Measurements from ENCODE around the gene EML1. TPM values are rescaled to one million over a fixed set of nuclear protein-coding genes. Genes with fewer than 3 reads are reported as not detected.
A peak's percentile ranks its signal among the peaks of the same experiment; 100 is the strongest.

Gene EML1
- total RNA-seq, 1 donor from 2014 or later: 17.9 TPM

DNA sequence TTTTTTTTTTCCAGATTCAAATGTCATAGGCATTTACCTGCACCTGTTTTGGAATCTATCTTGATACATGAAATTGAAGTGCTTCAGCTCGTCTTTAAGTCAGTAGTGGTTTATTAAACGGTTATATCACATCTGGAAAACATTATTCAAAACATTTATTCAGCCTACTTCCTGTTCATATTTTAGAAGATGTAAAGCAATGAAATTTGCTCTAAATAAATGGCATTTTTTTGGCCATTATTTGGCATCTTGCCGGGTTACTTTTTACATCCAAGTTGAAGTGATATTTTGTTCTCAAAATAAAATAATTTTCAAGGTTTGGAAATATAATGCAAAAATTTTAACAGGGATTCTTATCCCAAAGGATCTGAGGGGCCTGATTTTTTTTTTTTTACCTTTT, 103.1 kb downstream of the EML1 start:
- DNase-seq (ENCODE audit: low read depth in 2 of 2): no peak

DNA sequence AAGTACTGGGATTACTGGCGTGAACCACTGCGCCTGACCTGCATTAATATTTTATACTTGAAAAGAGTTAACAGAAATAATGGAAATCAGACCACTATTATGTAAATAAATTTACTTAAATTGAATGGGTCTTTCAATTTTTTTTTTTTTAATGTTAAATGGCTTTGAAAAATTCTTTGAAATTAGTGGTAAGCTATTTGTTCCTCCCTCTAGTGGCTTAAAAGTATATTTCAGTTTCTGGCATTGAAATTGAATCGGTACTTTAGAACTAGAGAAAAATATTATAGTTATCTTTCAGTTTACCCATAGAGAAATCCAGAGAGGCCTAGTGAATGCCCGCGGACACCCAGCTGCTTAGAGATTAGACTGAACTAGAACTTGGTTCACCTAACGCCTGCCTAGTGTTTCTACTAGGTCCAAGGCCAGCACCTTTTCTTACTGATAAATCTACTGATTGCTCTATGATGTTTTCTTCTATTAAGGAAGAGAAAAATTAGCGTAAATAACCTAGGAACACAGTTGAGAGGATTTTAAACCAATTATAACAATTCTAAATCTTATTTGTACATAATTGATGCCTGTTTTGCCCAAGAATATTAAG, 106.5 kb downstream of the EML1 start:
- DNase-seq (ENCODE audit: low read depth in 2 of 2): peak; percentile 39 to 51

DNA sequence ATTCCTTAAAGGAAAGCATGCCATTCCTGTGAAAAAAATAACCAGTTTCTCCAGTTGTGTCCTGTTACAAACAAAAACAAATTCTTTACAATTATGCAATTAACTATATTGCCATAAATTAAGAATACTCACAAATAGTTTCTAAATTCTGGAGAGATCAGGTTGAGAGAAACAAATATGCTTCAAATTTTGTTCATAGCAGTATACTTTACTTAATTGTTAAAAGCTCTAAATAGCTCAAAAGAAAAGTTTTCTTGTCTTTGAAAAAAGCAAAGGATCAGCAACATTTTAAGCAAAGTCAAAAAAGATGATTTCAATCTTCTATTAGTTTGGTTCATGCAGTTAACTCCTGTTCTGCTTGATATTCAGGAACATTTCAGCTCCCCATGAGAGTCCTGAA, 109.7 kb downstream of the EML1 start:
- no peak for DNase-seq (ENCODE audit: low read depth in 2 of 2)

DNA sequence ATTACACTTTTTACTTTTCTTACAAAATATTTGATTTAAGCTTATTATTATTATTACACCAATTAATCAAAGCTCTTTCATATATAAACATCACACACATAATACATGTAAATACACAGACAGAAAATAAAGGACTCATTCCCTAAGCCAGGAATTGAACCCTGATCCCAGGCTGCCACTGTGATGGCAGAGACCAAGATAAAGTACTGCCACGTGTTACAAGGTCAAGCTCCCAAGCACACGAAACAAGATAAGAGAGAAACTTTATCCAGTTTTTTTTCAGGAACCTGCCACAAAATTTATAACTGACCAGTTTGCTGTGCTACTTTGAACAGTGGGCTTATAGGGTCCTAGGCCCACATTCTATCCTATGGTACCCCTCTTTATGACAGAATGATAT, 111.3 kb downstream of the EML1 start:
- no peak for DNase-seq (ENCODE audit: low read depth in 2 of 2)

DNA sequence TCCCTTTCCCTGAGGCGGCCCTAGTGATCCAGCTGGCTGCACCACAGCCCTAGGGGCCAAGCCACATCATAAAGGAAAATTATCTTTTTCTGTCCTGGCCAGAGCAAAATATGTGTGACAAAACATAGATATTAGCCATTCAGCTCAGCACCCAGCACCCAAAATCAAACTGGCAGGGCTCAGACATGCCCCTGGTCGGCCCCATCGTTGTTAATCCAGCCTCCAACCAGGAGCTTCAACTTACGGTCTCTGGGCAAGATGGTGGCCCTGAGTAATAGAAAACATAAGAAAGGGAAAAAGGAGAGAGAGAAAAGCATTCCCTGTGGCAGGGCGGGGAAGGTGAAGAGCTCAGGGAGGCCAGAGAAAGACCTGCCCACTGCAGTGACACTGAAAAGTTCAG, 111.9 kb downstream of the EML1 start:
- no peak for DNase-seq (ENCODE audit: low read depth in 2 of 2)

DNA sequence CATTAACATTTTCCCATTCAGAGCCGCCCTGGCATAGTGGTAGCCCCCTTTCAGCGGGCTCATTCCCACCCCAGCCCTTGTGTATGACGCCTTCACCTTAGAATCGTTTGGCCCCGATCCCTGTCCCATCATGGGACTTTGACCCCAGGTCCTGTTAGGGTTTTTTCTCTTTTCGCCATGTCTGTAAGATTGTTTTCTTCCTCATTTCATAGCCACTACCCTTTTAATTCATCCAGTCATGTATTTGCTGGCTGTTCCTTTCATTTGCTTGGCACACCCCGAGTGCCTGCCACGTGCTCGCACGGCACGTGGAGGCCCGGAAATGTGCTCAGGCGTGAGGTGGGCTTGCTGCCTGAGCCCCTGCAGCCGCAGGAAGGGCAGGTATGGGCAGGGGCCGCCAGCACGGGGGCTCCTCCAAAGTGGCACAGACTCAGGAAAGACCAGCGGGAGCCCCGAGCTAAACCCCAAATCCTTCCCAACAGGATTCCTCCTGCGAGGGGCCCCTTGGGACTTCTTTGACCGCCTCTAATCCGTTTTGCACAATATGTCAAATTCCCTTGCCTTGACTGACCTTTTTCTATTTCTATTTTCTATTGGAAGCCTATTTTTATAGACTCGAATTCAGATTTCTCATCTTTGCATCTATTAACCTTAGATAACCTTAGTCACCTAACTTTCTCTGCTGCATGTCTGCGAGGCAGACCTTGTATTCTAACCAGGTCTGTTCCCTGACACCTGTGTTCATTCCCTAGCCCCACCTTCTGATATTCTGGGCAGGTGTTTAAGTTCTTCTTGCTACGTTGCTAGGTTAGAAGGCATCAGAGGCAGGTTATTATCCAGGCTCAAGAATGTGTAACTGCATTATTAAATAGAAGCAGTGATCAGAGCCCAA, 114.8 kb downstream of the EML1 start:
- no peak for DNase-seq (ENCODE audit: low read depth in 2 of 2)

DNA sequence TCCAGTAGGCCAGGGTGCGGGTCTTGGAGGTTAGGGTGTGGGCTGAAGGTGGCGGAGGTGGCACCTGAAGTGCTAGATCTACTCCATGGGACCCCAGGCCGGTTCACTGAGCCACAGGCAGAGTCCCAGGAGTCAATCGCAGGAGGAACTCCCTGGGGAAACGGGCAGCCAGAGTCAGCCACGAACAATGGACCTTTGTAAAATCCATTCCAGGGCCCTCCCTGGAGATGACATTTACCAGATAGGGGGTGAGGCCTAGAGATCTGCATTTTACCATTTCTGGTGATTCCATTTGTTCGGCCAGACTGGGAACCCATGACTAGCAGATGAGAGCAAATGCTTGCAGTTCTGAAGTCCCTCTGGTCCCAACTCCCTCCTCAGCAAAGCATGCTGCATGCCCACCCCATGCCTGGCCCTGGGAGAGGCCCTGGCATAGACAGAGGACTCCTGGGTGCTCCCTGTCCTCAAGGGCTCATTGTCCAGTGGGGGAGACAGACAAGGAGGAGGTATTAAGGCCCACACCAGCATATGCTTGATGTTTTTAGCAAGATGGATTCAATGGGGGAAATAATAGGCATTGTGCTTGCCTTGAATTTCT, 115.5 kb downstream of the EML1 start:
- no peak for DNase-seq (ENCODE audit: low read depth in 2 of 2)

DNA sequence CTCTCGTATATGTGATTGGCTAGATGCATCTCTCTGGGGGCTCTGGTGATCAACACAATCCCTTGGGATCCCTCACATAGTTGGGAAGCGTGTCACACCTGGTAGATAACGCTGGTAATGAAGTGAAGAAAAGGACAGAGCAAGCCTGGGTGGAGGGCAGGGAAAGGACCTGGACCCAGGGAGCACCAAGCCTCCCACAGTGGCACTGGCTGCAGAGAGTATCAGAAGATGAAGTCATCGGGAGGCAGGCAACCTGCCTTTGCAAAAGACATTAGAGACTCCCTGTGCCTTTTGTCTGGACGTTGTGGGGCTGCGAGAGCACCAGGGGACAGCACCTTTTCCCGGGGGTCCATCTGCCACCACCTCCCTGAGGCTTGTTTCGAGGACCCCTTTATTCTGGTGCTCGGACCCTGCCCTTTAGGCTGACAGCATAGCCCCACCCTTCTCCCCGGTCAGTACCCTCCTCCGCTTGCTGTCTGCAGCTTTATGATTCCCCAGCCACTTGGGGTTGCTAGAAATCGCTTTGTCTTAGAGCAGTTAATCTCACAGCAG, 116.4 kb downstream of the EML1 start:
- no peak for DNase-seq (ENCODE audit: low read depth in 2 of 2)

DNA sequence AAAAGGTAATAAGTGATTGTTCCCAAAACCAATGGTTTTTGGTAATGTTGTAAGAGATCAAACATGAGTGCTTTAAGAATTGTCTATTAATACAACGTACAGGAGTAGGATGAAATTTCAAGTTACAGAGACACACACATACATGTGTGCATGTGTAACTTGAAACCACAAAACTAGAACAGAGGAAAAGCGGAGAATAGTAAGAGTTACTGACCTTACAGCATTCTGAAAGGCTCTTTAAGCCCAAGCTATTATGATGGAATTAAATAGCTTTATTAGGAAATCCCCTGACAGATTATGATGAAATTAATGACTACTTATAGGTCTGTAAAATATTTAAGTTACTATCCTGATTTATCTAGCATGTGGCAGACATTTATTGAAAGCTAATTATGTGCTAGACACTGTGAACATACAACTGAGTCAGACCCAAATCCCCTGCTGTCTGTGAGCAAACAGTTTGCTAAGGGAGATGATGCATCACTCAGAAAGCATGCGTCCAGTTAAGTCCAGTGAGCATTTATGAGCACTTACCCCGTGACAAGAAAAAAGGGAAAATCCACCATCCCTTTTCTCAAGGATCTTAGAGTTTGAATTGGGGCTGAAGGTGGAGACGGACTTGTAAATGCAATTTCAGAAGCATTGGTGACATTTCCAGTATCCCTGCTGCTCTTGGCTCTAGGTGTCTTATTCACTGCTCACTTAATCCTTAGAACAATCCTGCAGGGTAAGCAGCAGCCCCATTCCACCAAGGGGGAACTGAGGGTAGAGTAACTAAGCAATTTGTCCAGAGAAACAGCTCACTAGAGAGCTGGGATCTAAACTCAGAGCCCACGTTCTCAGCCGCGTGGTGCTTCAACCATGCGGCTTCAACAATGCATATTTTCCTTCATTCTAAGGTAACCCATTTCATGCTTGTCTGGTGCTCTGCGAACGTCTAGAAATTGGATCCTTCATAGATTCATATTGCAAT, 117.4 kb downstream of the EML1 start:
- peak in 1 of 2 donors; percentile 36 for DNase-seq (ENCODE audit: low read depth in 2 of 2)

DNA sequence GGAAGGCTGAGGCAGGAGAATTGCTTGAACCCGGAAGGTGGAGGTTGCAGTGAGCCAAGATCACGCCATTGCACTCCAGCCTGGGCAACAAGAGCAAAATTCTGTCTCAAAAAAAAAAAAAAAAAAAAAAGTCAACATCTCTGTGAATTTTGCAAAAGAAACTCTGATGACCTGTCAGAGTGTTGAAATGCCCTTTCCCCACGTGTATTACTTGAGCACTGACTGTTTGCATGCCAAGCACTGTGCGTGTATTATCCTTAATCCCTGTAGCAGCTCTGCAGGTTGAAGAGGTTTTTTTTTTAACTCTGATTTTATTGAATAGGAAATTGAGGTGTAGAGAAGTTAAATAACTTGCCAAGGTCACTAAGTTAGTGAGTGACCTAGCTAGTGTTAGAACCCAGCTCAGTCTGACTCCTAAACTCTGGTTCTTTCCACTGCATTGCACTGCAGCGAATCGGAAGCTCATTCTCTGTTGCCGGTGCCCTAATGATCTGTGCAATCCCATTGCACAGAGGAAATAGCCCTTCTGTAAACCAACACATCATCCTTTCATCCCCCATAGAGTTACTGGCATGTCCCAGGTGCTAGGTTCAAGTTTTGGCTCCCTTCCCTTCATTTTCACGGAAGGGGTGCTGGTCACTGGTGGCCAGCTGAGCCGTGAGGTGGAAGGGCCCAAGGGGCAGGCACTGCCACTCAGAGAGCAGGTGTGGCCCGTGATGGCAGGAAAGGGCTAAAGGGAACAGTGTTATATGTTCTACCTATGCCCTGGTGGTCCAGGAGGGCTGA, 122.3 kb downstream of the EML1 start:
- no peak for DNase-seq (ENCODE audit: low read depth in 2 of 2)

DNA sequence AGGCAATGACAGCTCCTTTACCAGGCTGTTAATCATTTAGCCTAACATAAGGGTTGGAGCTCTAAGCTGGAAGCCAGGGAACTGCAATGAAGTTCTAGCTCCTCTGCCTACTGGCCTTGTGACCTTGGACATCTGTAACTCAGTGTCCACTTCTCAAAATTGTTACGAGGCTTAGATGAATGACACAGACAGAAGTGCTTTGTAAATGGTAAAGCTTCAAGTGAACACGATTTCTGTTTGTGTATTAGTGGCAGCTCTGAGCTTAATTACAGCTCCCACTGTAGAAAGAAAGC, 122.8 kb downstream of the EML1 start:
- no peak for DNase-seq (ENCODE audit: low read depth in 2 of 2)

DNA sequence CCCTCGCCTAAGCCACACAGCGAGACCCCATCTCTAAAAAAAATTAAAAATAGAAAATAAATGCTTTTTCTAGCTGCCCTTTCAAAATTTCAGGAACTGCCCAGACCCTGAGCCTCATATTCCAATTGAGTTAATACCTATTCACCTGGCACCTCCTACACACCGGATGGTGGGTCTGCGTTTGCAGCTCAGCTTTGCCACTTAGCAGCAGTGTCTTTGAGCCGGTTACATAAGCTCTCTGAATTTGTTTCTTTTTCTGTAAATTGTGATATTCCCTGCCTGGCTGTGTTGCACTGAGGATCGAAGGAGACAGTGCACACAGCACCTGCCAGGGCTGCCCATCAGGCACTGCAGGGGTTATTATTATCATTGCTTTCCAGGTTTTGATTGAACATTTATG, 125.6 kb downstream of the EML1 start:
- no peak for DNase-seq (ENCODE audit: low read depth in 2 of 2)

DNA sequence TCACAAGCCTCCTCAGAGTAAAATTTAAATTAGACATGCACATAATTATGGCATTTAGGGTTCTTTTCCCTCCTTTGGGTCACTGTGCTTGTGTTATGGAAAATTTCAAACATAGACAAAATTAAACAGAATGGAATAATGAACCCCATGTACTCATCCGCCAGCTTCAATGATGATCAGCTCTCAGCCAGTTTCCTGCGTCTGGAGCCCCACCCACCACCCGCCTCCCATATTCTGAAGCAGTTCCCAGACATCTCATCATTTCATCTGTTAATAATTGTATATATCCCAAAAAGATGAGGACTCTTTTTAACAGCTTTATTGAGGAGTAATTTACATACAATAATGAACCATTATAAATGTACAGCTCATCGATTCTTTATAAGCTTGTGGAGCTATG, 128.2 kb downstream of the EML1 start:
- DNase-seq (ENCODE audit: low read depth in 2 of 2): no peak

DNA sequence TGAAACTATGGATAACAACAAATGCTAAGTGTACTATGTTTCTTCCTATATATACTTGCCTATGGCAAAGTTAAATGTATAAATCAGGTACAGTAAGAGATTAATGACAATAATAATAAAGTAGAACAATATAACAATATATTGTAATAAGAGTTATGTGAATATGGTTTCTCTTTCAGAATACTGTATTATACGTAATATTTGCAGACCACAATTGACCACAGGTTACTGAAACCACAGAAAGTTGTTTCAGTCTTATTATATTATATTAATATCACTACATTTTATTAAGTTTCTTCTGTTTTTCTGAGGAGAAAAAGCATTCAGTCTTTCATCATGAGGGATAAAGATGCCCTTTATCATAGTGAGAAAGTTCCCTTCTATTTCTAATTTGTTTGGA, 131.2 kb downstream of the EML1 start:
- no peak for DNase-seq (ENCODE audit: low read depth in 2 of 2)

DNA sequence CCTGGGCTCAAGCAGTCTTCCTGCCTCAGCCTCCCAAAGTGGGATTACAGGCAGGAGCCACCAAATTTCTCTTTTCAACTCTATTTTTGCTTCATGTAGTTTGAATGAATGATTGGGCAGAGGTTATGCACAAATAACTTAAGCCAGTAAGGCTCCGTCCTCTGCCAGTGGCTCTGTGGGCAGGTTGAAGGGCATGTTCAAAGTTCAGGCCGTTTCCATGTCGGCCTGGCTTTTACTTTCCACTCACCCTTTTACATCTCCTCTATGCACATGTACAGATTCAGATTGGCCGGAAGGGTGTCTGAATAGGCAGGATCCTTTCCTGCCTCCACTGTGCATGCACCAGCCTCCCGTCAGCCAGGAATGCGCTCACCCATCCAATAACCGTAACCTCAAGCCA, 132.3 kb downstream of the EML1 start:
- DNase-seq (ENCODE audit: low read depth in 2 of 2): no peak

DNA sequence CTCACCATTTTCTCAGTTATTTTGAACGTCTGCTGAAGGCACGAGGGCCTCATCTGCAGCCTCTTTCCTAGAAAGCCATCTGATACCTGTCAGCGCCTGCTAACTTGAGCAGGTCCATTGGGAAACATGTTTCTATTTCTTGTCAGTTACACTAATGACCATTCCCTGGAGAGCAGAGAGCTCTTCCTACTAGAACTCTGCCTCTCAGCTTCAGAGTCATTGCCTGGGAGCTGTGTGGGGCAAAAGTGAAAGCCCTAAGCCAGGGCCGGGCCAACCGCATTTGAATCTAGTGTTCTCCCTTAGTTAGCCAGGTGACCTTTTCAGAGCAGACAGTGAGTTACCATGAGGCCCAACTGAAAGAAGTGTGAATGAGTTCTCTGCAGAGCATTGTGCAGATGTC, 135.8 kb downstream of the EML1 start:
- DNase-seq (ENCODE audit: low read depth in 2 of 2): no peak

DNA sequence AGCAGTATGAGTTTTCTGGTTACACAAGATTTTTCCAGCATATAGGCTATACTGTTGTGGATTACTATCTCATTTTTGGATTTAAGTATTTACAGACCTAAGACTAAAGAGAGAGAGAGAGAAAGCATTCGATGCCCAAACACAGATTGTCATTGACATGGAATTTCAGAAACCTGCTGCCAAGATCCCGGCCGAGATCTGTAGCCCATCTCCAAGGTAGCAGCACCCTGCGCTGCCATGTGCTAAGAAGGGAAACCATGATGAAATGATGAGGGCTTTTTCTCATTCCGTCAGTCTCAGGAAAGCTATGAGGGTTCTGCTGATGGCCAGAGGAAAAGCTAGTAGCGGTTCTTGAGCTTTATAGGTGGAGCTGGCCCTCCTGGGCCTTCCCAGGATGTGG, 136.4 kb downstream of the EML1 start:
- DNase-seq (ENCODE audit: low read depth in 2 of 2): no peak

DNA sequence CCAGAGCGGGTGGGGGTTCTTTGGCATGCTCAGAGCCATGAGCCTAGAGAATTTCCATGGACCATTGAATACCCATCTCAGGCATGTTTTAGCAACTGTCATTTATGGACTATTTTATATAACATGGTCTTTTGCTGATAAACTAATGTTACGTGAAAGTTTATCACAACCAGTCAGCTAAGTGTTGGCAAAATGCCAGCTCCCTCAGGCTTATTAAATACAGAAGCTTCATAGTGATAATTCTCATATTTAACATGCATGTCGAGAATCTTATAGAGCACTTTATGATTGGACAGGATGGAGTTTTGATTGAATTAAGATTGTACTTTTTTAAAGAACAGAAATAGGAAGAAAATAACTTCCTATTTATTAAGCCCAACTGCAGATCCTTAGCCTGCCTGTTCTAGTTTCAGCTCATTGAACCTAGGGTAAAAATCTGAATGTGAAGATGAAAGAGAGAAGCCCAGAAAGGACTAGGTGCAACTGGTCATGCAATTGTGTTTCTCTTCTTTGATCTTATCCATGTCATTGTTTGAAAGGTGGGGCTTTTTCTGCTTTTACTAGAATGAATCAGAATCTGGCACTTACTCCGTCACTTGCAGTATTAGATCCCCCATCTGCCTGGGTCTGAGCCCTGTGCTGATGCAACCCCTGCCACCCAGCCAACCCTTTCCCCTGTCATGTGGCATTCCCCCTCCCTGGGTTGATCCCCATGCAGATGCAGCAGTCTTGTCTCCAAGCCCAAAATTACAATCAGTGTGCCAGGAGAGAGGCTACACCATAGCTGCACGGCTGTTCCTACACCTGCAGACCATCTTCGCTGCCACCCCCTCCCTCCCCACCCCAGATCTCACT, 137.4 kb downstream of the EML1 start:
- DNase-seq (ENCODE audit: low read depth in 2 of 2): peak in 1 of 2 donors; percentile 22

DNA sequence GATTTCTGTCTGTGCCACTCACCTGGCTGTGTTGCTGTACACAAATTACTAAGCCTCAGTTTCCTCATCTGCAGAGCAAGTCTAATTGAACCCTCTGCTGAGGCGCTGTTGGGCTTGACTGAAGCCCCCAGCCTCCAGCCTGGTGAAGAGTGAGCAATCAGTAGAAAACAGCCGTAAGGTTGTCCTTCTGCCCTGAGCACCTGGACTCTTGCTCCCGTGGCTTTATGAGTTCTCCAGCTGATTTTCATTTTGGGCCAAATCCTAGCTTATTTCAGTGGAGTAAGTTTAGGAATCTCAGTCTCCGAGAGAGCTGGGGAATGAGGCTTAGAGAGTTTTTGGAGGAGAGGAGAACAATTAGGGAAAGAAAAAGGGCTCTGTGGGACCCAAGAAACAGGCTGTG, 138.1 kb downstream of the EML1 start:
- DNase-seq (ENCODE audit: low read depth in 2 of 2): no peak

DNA sequence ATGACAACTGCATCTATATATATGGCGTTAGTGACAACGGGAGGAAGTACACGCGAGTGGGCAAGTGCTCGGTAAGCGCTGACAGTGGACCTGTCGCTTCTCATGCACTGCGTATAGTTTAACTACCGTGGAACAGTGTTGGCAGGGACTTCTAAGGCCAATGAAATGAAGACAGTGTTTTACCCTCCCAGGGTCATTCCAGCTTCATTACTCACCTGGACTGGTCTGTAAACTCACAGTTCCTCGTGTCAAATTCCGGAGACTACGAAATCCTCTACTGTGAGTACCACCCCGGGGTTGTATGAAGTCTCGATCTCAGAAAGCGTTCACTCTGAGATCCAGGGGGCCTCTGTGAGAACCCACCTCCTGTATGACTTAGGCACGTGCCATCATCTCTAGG, 142.8 kb downstream of the EML1 start:
- no peak for DNase-seq (ENCODE audit: low read depth in 2 of 2)

Data from lung microvascular endothelial cell (primary cell).